ENCODE data around the gene SMARCD2. TPM values are rescaled to one million over a fixed set of nuclear protein-coding genes. Genes with fewer than 3 reads are reported as not detected.

SMARCD2 gene
- polyA plus RNA-seq, 1 donor from 2014 or later = 33.2 TPM

DNA sequence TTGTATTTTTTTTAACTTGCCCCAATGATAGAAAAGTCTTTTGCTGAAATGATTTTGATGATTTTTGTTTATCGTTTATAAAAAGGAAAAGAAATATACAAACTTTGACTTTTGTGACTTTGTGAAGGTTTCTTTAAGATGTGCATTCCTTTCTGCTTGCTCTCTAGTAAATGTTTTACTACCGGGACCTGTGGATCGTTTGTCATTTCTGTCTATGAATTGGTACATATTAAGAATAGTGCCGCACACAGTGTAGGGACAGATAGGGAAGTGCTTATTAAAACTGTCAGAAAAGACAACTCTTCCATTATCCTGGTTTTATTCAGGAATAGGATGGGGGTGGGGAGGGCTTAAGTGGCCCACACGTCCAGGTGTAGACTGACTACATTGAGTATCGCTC lies 23.4 kb downstream of the SMARCD2 start:
- Histone ChIP-seq H3K27me3 (ENCODE audit: insufficient read depth, low read depth, low read length) (no peaks in the 10 kb centered on the region), H3K9me3 (ENCODE audit: low read length) (no peaks in the 10 kb centered on the region), H3K4me2 (ENCODE audit: low read length) (no peak overlapping the region), H2AFZ (ENCODE audit: low read depth, low read length) (no peak overlapping the region), H3K79me2 (replicated peaks; ENCODE audit: insufficient read depth, low read length) (no peaks in the 10 kb centered on the region), H3K4me3 (ENCODE audit: low read length) (no peak overlapping the region), H3K9ac (ENCODE audit: low read length) (no peak overlapping the region), H4K20me1 (ENCODE audit: insufficient read depth) (no peaks in the 10 kb centered on the region), H3K27ac (ENCODE audit: low read length) (no peak overlapping the region), H3K36me3 (ENCODE audit: insufficient read depth, low read length) (peaks cover 31% of the 10 kb centered on the region), H3F3A (ENCODE audit: insufficient read depth, low read length, poor library complexity, severe bottlenecking) (no peaks in the 10 kb centered on the region), H3K9me2 (ENCODE audit: insufficient read depth, low read length) (no peaks in the 10 kb centered on the region)
- TF ChIP-seq RAD21 (conservative IDR thresholded peaks at IDR 0.05) (no peak), TAF1 (IDR thresholded peaks at IDR 0.05; ENCODE audit: low read depth) (no peak), EZH2 (IDR thresholded peaks at IDR 0.05; ENCODE audit: borderline replicate concordance, insufficient read depth, low read length, poor library complexity, severe bottlenecking) (no peak)
- TF ChIP-seq, protein P1, sequence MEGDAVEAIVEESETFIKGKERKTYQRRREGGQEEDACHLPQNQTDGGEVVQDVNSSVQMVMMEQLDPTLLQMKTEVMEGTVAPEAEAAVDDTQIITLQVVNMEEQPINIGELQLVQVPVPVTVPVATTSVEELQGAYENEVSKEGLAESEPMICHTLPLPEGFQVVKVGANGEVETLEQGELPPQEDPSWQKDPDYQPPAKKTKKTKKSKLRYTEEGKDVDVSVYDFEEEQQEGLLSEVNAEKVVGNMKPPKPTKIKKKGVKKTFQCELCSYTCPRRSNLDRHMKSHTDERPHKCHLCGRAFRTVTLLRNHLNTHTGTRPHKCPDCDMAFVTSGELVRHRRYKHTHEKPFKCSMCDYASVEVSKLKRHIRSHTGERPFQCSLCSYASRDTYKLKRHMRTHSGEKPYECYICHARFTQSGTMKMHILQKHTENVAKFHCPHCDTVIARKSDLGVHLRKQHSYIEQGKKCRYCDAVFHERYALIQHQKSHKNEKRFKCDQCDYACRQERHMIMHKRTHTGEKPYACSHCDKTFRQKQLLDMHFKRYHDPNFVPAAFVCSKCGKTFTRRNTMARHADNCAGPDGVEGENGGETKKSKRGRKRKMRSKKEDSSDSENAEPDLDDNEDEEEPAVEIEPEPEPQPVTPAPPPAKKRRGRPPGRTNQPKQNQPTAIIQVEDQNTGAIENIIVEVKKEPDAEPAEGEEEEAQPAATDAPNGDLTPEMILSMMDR (IDR thresholded peaks at IDR 0.05; ENCODE audit: poor library complexity, severe bottlenecking) = no peak

- H3K9ac ChIP-seq (ENCODE audit: low read length) = no peak overlapping the region
These were observed 24.6 kb downstream of the SMARCD2 start for GRCh38 chr17:63817736-63818385.

More at GRCh38 chr17:63817736-63818385, 24.6 kb downstream of the SMARCD2 start:
- no peaks in the 10 kb centered on the region for H3K9me2 ChIP-seq (ENCODE audit: insufficient read depth, low read length)
- no peak overlapping the region for H3K4me2 ChIP-seq (ENCODE audit: low read length)
- no peaks in the 10 kb centered on the region for H3K9me3 ChIP-seq (ENCODE audit: low read length)
- H3F3A ChIP-seq (ENCODE audit: insufficient read depth, low read length, poor library complexity, severe bottlenecking) = no peaks in the 10 kb centered on the region
- H3K27ac ChIP-seq (ENCODE audit: low read length) = no peak overlapping the region
- H3K36me3 ChIP-seq (ENCODE audit: insufficient read depth, low read length) = peaks cover 31% of the 10 kb centered on the region
- H3K4me3 ChIP-seq (ENCODE audit: low read length) = no peak overlapping the region
- H4K20me1 ChIP-seq (ENCODE audit: insufficient read depth) = no peaks in the 10 kb centered on the region
- TF ChIP-seq RAD21 (conservative IDR thresholded peaks at IDR 0.05) = no peak
- no peak for TF ChIP-seq POLR2AphosphoS5 (IDR thresholded peaks at IDR 0.05)
- TF ChIP-seq, protein P1 (IDR thresholded peaks at IDR 0.05; ENCODE audit: poor library complexity, severe bottlenecking) = no peak
- no peak for TF ChIP-seq MXI1 (conservative IDR thresholded peaks at IDR 0.05; ENCODE audit: poor library complexity, severe bottlenecking)
- no peak for TF ChIP-seq EZH2 (IDR thresholded peaks at IDR 0.05; ENCODE audit: borderline replicate concordance, insufficient read depth, low read length, poor library complexity, severe bottlenecking)
- TF ChIP-seq, protein P2, sequence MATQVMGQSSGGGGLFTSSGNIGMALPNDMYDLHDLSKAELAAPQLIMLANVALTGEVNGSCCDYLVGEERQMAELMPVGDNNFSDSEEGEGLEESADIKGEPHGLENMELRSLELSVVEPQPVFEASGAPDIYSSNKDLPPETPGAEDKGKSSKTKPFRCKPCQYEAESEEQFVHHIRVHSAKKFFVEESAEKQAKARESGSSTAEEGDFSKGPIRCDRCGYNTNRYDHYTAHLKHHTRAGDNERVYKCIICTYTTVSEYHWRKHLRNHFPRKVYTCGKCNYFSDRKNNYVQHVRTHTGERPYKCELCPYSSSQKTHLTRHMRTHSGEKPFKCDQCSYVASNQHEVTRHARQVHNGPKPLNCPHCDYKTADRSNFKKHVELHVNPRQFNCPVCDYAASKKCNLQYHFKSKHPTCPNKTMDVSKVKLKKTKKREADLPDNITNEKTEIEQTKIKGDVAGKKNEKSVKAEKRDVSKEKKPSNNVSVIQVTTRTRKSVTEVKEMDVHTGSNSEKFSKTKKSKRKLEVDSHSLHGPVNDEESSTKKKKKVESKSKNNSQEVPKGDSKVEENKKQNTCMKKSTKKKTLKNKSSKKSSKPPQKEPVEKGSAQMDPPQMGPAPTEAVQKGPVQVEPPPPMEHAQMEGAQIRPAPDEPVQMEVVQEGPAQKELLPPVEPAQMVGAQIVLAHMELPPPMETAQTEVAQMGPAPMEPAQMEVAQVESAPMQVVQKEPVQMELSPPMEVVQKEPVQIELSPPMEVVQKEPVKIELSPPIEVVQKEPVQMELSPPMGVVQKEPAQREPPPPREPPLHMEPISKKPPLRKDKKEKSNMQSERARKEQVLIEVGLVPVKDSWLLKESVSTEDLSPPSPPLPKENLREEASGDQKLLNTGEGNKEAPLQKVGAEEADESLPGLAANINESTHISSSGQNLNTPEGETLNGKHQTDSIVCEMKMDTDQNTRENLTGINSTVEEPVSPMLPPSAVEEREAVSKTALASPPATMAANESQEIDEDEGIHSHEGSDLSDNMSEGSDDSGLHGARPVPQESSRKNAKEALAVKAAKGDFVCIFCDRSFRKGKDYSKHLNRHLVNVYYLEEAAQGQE (IDR thresholded peaks at IDR 0.05; ENCODE audit: borderline replicate concordance) = no peak
- no peak for TF ChIP-seq EP300 (conservative IDR thresholded peaks at IDR 0.05; ENCODE audit: poor library complexity, severe bottlenecking)
- no peak for TF ChIP-seq TAF1 (IDR thresholded peaks at IDR 0.05; ENCODE audit: low read depth)
- TF ChIP-seq SMC3 (conservative IDR thresholded peaks at IDR 0.05; ENCODE audit: poor library complexity) = no peak
- H2AFZ ChIP-seq (ENCODE audit: low read depth, low read length) = no peak overlapping the region
- H3K79me2 ChIP-seq (replicated peaks; ENCODE audit: insufficient read depth, low read length) = no peaks in the 10 kb centered on the region
- H3K27me3 ChIP-seq (ENCODE audit: insufficient read depth, low read depth, low read length) = no peaks in the 10 kb centered on the region

All from neural cell (in vitro differentiated cells).